ENCODE data around the gene CHN2.

CHN2 gene

GRCh38 chr7:29158795-29159423 is 35.7 kb upstream of the CHN2 start:
- DNase-seq (ENCODE audit: insufficient read length, low spot score) (no peak), FAIRE-seq (no peak)
- no peak for TF ChIP-seq PAX5 (IDR thresholded peaks at IDR 0.05; ENCODE audit: insufficient read depth, low read length, severe bottlenecking)
- no peak for TF ChIP-seq POLR2A (IDR thresholded peaks at IDR 0.05; ENCODE audit: low read depth, low read length)
- TF ChIP-seq POU2F2 (IDR thresholded peaks at IDR 0.05; ENCODE audit: low read depth, low read length), result no peak
- TF ChIP-seq POLR2AphosphoS5 (IDR thresholded peaks at IDR 0.05; ENCODE audit: low read depth, low read length), result no peak
- no peak for TF ChIP-seq TAF1 (IDR thresholded peaks at IDR 0.05; ENCODE audit: low read depth, low read length)
- TF ChIP-seq SPI1 (IDR thresholded peaks at IDR 0.05; ENCODE audit: low read depth, low read length), result no peak

GRCh38 chr7:29160080-29160479 is 34.5 kb upstream of the CHN2 start:
- FAIRE-seq (no peak), DNase-seq (ENCODE audit: insufficient read length, low spot score) (no peak)
- TF ChIP-seq POU2F2 (IDR thresholded peaks at IDR 0.05; ENCODE audit: low read depth, low read length) (no peak), TAF1 (IDR thresholded peaks at IDR 0.05; ENCODE audit: low read depth, low read length) (no peak), POLR2AphosphoS5 (IDR thresholded peaks at IDR 0.05; ENCODE audit: low read depth, low read length) (no peak)

GRCh38 chr7:29161231-29161630 is 33.3 kb upstream of the CHN2 start:
- no peak for FAIRE-seq
- no peak for TF ChIP-seq TAF1 (IDR thresholded peaks at IDR 0.05; ENCODE audit: low read depth, low read length)
- no peak for TF ChIP-seq SPI1 (IDR thresholded peaks at IDR 0.05; ENCODE audit: low read depth, low read length)
- no peak for TF ChIP-seq PAX5 (IDR thresholded peaks at IDR 0.05; ENCODE audit: insufficient read depth, low read length, severe bottlenecking)
- TF ChIP-seq POLR2A (IDR thresholded peaks at IDR 0.05; ENCODE audit: low read depth, low read length), result no peak
- TF ChIP-seq POLR2AphosphoS5 (IDR thresholded peaks at IDR 0.05; ENCODE audit: low read depth, low read length), result no peak
- no peak for TF ChIP-seq POU2F2 (IDR thresholded peaks at IDR 0.05; ENCODE audit: low read depth, low read length)
- DNase-seq (ENCODE audit: insufficient read length, low spot score), result no peak

- DNase-seq (ENCODE audit: insufficient read length, low spot score) (no peak), FAIRE-seq (no peak)
- no peak for TF ChIP-seq SPI1 (IDR thresholded peaks at IDR 0.05; ENCODE audit: low read depth, low read length)
- TF ChIP-seq TAF1 (IDR thresholded peaks at IDR 0.05; ENCODE audit: low read depth, low read length), result no peak
- TF ChIP-seq POLR2AphosphoS5 (IDR thresholded peaks at IDR 0.05; ENCODE audit: low read depth, low read length), result no peak
- no peak for TF ChIP-seq POU2F2 (IDR thresholded peaks at IDR 0.05; ENCODE audit: low read depth, low read length)
Observed at GRCh38 chr7:29162577-29162976, 32.0 kb upstream of the CHN2 start.

GRCh38 chr7:29163854-29164253 is 30.7 kb upstream of the CHN2 start:
- FAIRE-seq (no peak), DNase-seq (ENCODE audit: insufficient read length, low spot score) (no peak)
- no peak for TF ChIP-seq SPI1 (IDR thresholded peaks at IDR 0.05; ENCODE audit: low read depth, low read length)
- no peak for TF ChIP-seq PAX5 (IDR thresholded peaks at IDR 0.05; ENCODE audit: insufficient read depth, low read length, severe bottlenecking)
- TF ChIP-seq POLR2A (IDR thresholded peaks at IDR 0.05; ENCODE audit: low read depth, low read length), result no peak
- no peak for TF ChIP-seq TAF1 (IDR thresholded peaks at IDR 0.05; ENCODE audit: low read depth, low read length)
- TF ChIP-seq POLR2AphosphoS5 (IDR thresholded peaks at IDR 0.05; ENCODE audit: low read depth, low read length), result no peak
- TF ChIP-seq POU2F2 (IDR thresholded peaks at IDR 0.05; ENCODE audit: low read depth, low read length), result no peak

- DNase-seq (ENCODE audit: insufficient read length, low spot score) (no peak), FAIRE-seq (no peak)
- TF ChIP-seq POLR2A (IDR thresholded peaks at IDR 0.05; ENCODE audit: low read depth, low read length) (no peak), POLR2AphosphoS5 (IDR thresholded peaks at IDR 0.05; ENCODE audit: low read depth, low read length) (no peak), POU2F2 (IDR thresholded peaks at IDR 0.05; ENCODE audit: low read depth, low read length) (no peak), PAX5 (IDR thresholded peaks at IDR 0.05; ENCODE audit: insufficient read depth, low read length, severe bottlenecking) (no peak), SPI1 (IDR thresholded peaks at IDR 0.05; ENCODE audit: low read depth, low read length) (no peak), TAF1 (IDR thresholded peaks at IDR 0.05; ENCODE audit: low read depth, low read length) (no peak)
Observed at GRCh38 chr7:29167721-29168120, 26.9 kb upstream of the CHN2 start.

GRCh38 chr7:29170781-29171180 is 23.8 kb upstream of the CHN2 start:
- no peak for TF ChIP-seq TAF1 (IDR thresholded peaks at IDR 0.05; ENCODE audit: low read depth, low read length)
- TF ChIP-seq POU2F2 (IDR thresholded peaks at IDR 0.05; ENCODE audit: low read depth, low read length), result no peak
- no peak for TF ChIP-seq POLR2A (IDR thresholded peaks at IDR 0.05; ENCODE audit: low read depth, low read length)
- TF ChIP-seq SPI1 (IDR thresholded peaks at IDR 0.05; ENCODE audit: low read depth, low read length), result no peak
- no peak for TF ChIP-seq PAX5 (IDR thresholded peaks at IDR 0.05; ENCODE audit: insufficient read depth, low read length, severe bottlenecking)
- no peak for TF ChIP-seq POLR2AphosphoS5 (IDR thresholded peaks at IDR 0.05; ENCODE audit: low read depth, low read length)
- DNase-seq (ENCODE audit: insufficient read length, low spot score) (no peak), FAIRE-seq (no peak)

- no peak for FAIRE-seq
- no peak for TF ChIP-seq POU2F2 (IDR thresholded peaks at IDR 0.05; ENCODE audit: low read depth, low read length)
- no peak for TF ChIP-seq POLR2A (IDR thresholded peaks at IDR 0.05; ENCODE audit: low read depth, low read length)
- DNase-seq (ENCODE audit: insufficient read length, low spot score), result no peak
Observed at GRCh38 chr7:29173458-29173857, 21.1 kb upstream of the CHN2 start.

GRCh38 chr7:29177963-29178600 is 16.5 kb upstream of the CHN2 start:
- TF ChIP-seq PAX5 (IDR thresholded peaks at IDR 0.05; ENCODE audit: insufficient read depth, low read length, severe bottlenecking) (no peak), POLR2AphosphoS5 (IDR thresholded peaks at IDR 0.05; ENCODE audit: low read depth, low read length) (no peak), POLR2A (IDR thresholded peaks at IDR 0.05; ENCODE audit: low read depth, low read length) (no peak), POU2F2 (IDR thresholded peaks at IDR 0.05; ENCODE audit: low read depth, low read length) (no peak), SPI1 (IDR thresholded peaks at IDR 0.05; ENCODE audit: low read depth, low read length) (no peak), TAF1 (IDR thresholded peaks at IDR 0.05; ENCODE audit: low read depth, low read length) (no peak)
- no peak for DNase-seq (ENCODE audit: insufficient read length, low spot score)
- no peak for FAIRE-seq

GRCh38 chr7:29179115-29179514 is 15.5 kb upstream of the CHN2 start:
- FAIRE-seq (no peak), DNase-seq (ENCODE audit: insufficient read length, low spot score) (no peak)
- TF ChIP-seq POLR2A (IDR thresholded peaks at IDR 0.05; ENCODE audit: low read depth, low read length) (no peak), PAX5 (IDR thresholded peaks at IDR 0.05; ENCODE audit: insufficient read depth, low read length, severe bottlenecking) (no peak), SPI1 (IDR thresholded peaks at IDR 0.05; ENCODE audit: low read depth, low read length) (no peak), TAF1 (IDR thresholded peaks at IDR 0.05; ENCODE audit: low read depth, low read length) (no peak), POU2F2 (IDR thresholded peaks at IDR 0.05; ENCODE audit: low read depth, low read length) (no peak), POLR2AphosphoS5 (IDR thresholded peaks at IDR 0.05; ENCODE audit: low read depth, low read length) (no peak)
